GM12873 (cell line): ENCODE measurements around the gene MRM2.

Experiments
- TF ChIP-seq, protein P1 (sequence below): IDR thresholded peaks from 2 replicates; pipeline ENCODE4 v1.5.1; 2012; ENCODE audit warnings: low read depth, mild to moderate bottlenecking, moderate library complexity, low read length, control low read depth; ENCODE audit not compliant: insufficient read depth; ENCODE audit errors: missing control alignments

MRM2 gene

DNA sequence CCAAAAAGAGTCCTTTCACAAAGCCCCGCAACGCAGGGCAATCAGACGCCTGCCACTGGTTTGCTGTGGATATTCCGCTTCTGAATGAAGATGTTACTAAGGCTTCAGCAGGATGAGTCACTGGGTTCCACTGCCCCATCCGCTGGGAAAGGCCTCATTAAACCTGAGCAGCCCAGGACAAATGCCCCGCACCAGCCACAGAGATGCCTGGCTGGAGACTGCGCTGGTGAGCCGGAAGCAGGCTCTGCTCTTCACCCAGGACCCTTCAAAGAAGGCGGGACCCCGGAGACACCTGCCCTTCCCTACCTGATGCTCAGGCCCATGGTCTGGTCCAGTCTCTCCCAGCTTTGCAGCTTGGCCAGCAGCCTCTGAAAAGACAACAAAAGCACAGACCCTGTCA lies 29.1 kb downstream of the MRM2 start:
- TF ChIP-seq, protein P1, sequence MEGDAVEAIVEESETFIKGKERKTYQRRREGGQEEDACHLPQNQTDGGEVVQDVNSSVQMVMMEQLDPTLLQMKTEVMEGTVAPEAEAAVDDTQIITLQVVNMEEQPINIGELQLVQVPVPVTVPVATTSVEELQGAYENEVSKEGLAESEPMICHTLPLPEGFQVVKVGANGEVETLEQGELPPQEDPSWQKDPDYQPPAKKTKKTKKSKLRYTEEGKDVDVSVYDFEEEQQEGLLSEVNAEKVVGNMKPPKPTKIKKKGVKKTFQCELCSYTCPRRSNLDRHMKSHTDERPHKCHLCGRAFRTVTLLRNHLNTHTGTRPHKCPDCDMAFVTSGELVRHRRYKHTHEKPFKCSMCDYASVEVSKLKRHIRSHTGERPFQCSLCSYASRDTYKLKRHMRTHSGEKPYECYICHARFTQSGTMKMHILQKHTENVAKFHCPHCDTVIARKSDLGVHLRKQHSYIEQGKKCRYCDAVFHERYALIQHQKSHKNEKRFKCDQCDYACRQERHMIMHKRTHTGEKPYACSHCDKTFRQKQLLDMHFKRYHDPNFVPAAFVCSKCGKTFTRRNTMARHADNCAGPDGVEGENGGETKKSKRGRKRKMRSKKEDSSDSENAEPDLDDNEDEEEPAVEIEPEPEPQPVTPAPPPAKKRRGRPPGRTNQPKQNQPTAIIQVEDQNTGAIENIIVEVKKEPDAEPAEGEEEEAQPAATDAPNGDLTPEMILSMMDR: no peak

DNA sequence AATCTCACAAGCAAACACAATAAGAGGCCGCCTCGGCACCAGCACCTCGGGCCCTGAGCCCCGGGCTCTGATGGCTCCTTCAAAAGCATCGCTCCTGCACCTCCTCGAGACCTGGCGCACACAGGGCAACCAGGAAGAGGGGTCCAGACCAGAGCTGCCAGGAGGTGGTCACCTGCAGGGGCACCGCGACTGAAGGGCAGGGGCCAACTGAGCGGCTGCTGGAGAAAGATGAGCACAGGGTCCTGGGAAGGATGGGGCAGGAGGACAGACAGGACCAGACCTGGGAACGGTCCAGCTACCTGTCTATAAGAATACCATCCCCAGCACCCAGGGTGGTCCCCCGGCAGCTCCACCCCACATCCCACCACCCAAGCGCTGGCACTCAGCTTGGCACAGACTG lies 30.1 kb downstream of the MRM2 start:
- TF ChIP-seq, protein P1: no peak

DNA sequence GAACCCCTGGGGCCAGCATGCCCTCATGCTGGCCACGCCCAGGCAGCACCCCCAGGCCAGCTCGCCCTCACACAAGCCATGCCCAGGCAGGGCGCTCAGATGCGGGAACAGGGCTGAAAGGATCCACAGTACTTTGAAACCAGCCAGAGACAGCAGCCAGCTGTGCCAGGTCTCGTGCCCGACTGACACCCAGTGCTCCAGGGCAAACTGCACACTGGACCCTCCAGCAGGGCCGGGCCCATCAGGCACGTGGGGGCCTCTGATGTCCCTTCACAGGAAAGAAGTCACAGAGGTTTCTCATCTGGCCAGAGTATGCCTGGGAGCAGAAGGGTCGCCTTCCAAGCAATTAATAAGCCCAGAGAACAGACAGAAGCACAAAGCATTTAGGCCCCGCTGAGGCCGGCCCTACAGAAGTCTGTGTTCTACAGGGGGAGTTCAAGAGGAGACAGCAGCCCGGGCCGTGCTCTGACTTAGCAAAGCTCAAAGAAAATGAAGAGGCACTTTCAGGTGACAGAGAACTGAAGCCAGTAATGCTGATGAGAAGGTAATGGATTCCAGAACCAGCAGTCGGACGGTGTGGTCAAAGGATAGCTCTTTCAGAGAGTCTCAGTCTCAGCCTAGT lies 30.6 kb downstream of the MRM2 start:
- TF ChIP-seq, protein P1: no peak

DNA sequence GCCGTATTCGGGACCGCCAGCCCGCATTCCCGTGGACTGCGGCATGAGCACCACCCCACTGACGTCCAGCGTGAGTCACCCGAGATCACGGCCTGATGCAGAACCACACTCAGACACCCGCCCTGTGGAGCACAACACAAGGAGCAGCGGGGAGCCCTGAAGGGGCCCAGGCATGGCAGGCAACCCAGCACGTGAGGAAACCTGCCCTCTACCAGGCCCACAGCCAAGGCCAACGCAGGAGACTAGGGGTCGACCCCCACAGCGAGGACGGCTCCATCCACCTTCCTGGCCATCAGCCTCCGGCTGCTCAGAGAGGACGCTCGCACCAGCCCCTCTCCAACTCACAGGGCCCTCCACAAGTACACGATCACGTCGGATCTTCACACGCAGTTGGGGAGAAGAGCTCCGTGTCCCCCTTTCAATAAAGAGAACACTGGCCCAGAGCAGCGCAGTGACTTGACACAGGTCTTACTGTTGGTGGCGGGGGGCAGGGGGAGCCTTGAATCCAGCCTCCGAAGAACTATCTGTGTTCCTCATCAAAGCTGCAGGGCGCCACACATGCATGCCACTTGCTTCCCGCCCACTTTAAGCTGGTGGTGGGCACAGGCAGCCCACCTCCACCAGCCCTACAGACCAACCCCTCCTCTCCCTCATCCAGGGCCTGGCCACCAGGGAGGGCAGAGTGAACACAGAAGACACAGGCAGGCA lies 31.3 kb downstream of the MRM2 start:
- TF ChIP-seq, protein P1: no peak

DNA sequence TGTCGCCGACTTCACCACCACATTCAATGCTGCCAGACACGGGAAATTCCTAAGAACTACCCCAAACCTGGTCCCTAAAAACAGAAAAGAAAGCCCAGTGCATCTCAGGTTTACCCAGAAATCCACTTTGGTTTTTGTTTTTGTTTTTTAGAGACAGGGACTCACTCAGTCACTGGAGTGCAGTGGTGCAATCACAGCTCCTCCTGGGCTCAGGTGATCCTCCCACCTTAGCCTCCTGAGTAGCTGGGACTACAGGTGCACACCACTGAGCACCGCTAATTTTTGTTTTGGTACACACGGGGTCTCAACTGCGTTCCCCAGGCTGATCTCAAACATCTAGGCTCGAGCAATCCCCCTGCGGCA lies 32.1 kb downstream of the MRM2 start:
- TF ChIP-seq, protein P1: no peak

DNA sequence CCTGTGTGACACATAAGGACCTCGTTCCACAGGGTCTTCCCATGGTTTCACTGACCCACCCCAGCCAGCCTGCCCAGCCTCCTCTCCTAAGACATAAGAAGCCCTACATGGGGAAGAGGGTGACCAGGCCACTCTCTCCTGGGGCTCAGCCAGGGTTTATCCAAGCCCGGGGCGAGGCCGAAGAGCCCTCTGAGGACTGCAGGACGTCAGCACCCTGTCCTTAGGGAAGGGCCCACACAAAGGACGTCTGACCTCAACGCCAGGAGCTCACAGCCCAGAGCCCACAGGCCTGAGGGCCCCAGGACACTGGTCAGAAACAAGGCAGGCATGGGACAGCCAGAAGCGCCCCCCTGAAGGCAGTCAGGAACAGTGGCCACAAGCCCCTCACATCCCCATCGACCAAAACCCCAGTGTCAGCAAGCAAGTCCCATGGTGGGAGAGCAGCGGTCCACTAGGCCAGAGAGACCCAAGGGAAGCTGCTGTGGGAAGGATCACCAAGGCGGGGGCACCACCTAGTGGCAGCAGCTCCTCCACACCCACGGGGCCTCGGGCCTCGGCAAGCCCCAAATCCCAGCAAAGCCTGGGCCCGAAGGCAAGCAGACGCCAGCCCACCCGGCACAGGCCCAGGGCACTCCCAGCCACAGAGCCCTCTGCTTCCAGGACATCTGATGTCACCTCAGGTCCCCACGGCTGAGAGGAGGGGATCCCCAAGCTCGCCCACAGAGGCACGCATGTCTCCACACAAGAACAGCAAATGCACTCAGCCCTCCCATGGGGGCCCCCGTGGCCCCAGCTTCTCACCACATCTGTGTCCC lies 32.7 kb downstream of the MRM2 start:
- TF ChIP-seq, protein P1: peak; percentile 88

DNA sequence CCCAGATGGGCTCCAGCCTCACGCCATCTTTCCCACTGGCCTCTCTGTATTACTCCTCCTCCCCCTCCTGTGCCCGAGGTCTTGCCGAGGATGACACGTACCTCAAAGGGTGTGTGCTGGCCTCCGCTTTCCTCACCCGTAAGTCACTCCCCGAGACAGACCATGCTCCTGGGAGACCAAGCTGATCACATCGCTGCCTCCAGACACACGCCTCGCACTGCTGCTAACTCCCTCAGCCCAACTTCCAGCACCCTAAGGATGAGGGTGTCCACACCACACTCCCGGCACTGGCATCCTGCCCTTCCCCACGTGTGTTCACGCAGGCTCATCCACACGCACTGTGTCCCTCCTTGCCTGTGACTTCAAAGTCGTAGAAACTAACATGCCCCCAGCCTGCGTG lies 33.3 kb downstream of the MRM2 start:
- TF ChIP-seq, protein P1: no peak
